ENCODE measurements around the gene KLF16. TPM values are rescaled to one million over a fixed set of nuclear protein-coding genes. Genes with fewer than 3 reads are reported as not detected.

The KLF16 gene
- total and polyA plus RNA-seq, 2 donors from 2014 or later: 10.4 to 22.2 TPM

- Histone ChIP-seq H3K9me3 (ENCODE audit: control insufficient read depth in 2 of 3, insufficient read depth in 1 of 3, low read length in 3 of 3) (no peaks in the 10 kb centered on the region), H3K4me1 (ENCODE audit: control insufficient read depth in 2 of 3, insufficient read depth in 2 of 3, low read depth in 1 of 3, low read length in 3 of 3) (peaks cover 0 to 8% (median 3%) of the 10 kb centered on the region in 3 donors), H3K9ac (ENCODE audit: low read length in 3 of 3) (no peak overlapping the region), H3K27ac (ENCODE audit: low read depth in 2 of 2, low read length in 2 of 2) (peak overlapping the region in 1 of 2 donors; percentile 43), H3K27me3 (ENCODE audit: control insufficient read depth, insufficient read depth, low read length) (no peaks in the 10 kb centered on the region), H3K4me3 (ENCODE audit: low read length in 3 of 3) (peak overlapping the region in 1 of 3 donors; percentile 29), H3K36me3 (ENCODE audit: control insufficient read depth in 2 of 3, insufficient read depth in 3 of 3, low read length in 3 of 3) (peaks cover 0 to 5% (median 3%) of the 10 kb centered on the region in 3 donors)
- TF ChIP-seq CTCF (IDR thresholded peaks at IDR 0.05; ENCODE audit: borderline replicate concordance, extremely low read depth, insufficient read depth): no peak
- intact Hi-C loops (cut with DNase I): no loop called here
- DNase-seq: no peak
- no peak for FAIRE-seq
These were observed 35.7 kb downstream of the KLF16 start for GRCh38 chr19:1827566-1828278.

GRCh38 chr19:1826557-1827521 lies 36.5 kb downstream of the KLF16 start:
- DNase-seq (peak in 4 of 5 donors; percentile 83 to 92 (median 86)), FAIRE-seq (no peak)
- no peak for TF ChIP-seq CTCF (IDR thresholded peaks at IDR 0.05; ENCODE audit: borderline replicate concordance, extremely low read depth, insufficient read depth)
- no peaks in the 10 kb centered on the region for H3K9me3 ChIP-seq (ENCODE audit: control insufficient read depth in 2 of 3, insufficient read depth in 1 of 3, low read length in 3 of 3)
- intact Hi-C loops (cut with DNase I): no loop called here
- H3K4me3 ChIP-seq (ENCODE audit: low read length in 3 of 3): peak overlapping the region in 2 of 3 donors; percentile 20 to 54
- H3K27ac ChIP-seq (ENCODE audit: low read depth in 2 of 2, low read length in 2 of 2): peak overlapping the region; percentile 45 to 71
- H3K27me3 ChIP-seq (ENCODE audit: control insufficient read depth, insufficient read depth, low read length): no peaks in the 10 kb centered on the region
- peaks cover 0 to 5% (median 5%) of the 10 kb centered on the region in 3 donors for H3K36me3 ChIP-seq (ENCODE audit: control insufficient read depth in 2 of 3, insufficient read depth in 3 of 3, low read length in 3 of 3)
- H3K9ac ChIP-seq (ENCODE audit: low read length in 3 of 3): peak overlapping the region in 1 of 3 donors; percentile 61
- peaks cover 0 to 8% (median 3%) of the 10 kb centered on the region in 3 donors for H3K4me1 ChIP-seq (ENCODE audit: control insufficient read depth in 2 of 3, insufficient read depth in 2 of 3, low read depth in 1 of 3, low read length in 3 of 3)

- Histone ChIP-seq H3K36me3 (ENCODE audit: control insufficient read depth in 2 of 3, insufficient read depth in 3 of 3, low read length in 3 of 3) (peaks cover 0 to 7% (median 5%) of the 10 kb centered on the region in 3 donors), H3K4me1 (ENCODE audit: control insufficient read depth in 2 of 3, insufficient read depth in 2 of 3, low read depth in 1 of 3, low read length in 3 of 3) (peaks cover 0 to 8% (median 3%) of the 10 kb centered on the region in 3 donors), H3K27me3 (ENCODE audit: control insufficient read depth, insufficient read depth, low read length) (no peaks in the 10 kb centered on the region), H3K27ac (ENCODE audit: low read depth in 2 of 2, low read length in 2 of 2) (peak overlapping the region in 1 of 2 donors; percentile 45), H3K9me3 (ENCODE audit: control insufficient read depth in 2 of 3, insufficient read depth in 1 of 3, low read length in 3 of 3) (no peaks in the 10 kb centered on the region), H3K9ac (ENCODE audit: low read length in 3 of 3) (peak overlapping the region in 1 of 3 donors; percentile 61), H3K4me3 (ENCODE audit: low read length in 3 of 3) (peak overlapping the region in 1 of 3 donors; percentile 54)
- peak; percentile 90 for TF ChIP-seq CTCF (IDR thresholded peaks at IDR 0.05; ENCODE audit: borderline replicate concordance, extremely low read depth, insufficient read depth)
- intact Hi-C loops (cut with DNase I): no loop called here
- DNase-seq (peak in 4 of 5 donors; percentile 88 to 93 (median 92)), FAIRE-seq (no peak)
These were observed 37.3 kb downstream of the KLF16 start for GRCh38 chr19:1825909-1826556.

Measured in kidney (tissue), 14 donors.